Measurements from ENCODE around the gene PMEPA1.

DNA sequence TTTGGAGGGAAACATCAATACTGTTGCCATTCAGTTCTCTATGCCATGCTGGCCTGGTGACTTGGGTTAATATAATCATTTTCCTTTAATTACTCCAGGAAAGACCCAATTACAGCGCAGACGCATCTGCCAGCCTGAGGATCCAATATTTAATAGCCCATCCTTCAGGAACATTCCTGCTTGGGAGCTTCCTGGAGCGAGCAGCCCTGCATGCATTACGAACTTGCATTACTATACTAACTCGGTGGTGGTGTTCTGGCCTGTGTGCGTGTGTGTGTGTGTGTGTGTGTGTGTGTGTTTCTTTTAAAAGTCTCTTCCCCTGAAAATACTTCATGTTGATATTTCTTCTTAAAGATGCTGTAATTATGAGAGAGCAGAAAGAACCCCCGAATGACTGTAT lies 26.5 kb downstream of the PMEPA1 start:
- TF ChIP-seq, protein P1, sequence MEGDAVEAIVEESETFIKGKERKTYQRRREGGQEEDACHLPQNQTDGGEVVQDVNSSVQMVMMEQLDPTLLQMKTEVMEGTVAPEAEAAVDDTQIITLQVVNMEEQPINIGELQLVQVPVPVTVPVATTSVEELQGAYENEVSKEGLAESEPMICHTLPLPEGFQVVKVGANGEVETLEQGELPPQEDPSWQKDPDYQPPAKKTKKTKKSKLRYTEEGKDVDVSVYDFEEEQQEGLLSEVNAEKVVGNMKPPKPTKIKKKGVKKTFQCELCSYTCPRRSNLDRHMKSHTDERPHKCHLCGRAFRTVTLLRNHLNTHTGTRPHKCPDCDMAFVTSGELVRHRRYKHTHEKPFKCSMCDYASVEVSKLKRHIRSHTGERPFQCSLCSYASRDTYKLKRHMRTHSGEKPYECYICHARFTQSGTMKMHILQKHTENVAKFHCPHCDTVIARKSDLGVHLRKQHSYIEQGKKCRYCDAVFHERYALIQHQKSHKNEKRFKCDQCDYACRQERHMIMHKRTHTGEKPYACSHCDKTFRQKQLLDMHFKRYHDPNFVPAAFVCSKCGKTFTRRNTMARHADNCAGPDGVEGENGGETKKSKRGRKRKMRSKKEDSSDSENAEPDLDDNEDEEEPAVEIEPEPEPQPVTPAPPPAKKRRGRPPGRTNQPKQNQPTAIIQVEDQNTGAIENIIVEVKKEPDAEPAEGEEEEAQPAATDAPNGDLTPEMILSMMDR (tag by site-specific recombination; IDR thresholded peaks at IDR 0.05) = no peak
- TF ChIP-seq, protein P2, sequence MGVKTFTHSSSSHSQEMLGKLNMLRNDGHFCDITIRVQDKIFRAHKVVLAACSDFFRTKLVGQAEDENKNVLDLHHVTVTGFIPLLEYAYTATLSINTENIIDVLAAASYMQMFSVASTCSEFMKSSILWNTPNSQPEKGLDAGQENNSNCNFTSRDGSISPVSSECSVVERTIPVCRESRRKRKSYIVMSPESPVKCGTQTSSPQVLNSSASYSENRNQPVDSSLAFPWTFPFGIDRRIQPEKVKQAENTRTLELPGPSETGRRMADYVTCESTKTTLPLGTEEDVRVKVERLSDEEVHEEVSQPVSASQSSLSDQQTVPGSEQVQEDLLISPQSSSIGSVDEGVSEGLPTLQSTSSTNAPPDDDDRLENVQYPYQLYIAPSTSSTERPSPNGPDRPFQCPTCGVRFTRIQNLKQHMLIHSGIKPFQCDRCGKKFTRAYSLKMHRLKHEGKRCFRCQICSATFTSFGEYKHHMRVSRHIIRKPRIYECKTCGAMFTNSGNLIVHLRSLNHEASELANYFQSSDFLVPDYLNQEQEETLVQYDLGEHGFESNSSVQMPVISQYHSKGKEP (tag by site-specific recombination; IDR thresholded peaks at IDR 0.05) = no peak
- TF ChIP-seq ZNF707 (tag by site-specific recombination; IDR thresholded peaks at IDR 0.05) = no peak
